H9 (cell line): ENCODE data around the gene CPNE2. TPM values are rescaled to one million over a fixed set of nuclear protein-coding genes. Genes with fewer than 3 reads are reported as not detected.
A peak's percentile ranks its signal among the peaks of the same experiment; 100 is the strongest.

Experiments
- DNase-seq: peaks from one replicate; pipeline ENCODE4 v3.0.0-alpha.2; 2017
- H2AFZ ChIP-seq: one replicate; pipeline ENCODE4 v1.6.1; 2013; ENCODE audit warnings: mild to moderate bottlenecking, low read length, control low read depth, moderate library complexity
- H2AK5ac ChIP-seq: 2 replicates; pipeline ENCODE4 v1.6.1; 2013; ENCODE audit warnings: low read length, control low read depth, mixed read lengths; ENCODE audit not compliant: insufficient read length
- H2BK120ac ChIP-seq: one replicate; pipeline ENCODE4 v1.6.1; 2013; ENCODE audit warnings: low read depth, mild to moderate bottlenecking, low read length, control low read depth, inconsistent platforms; ENCODE audit not compliant: poor library complexity, severe bottlenecking
- H2BK12ac ChIP-seq: 2 replicates; pipeline ENCODE4 v1.6.1; 2013; ENCODE audit warnings: low read length, control low read depth, mixed read lengths, low read depth; ENCODE audit not compliant: insufficient read length
- H2BK15ac ChIP-seq: 2 replicates; pipeline ENCODE4 v1.6.1; 2013; ENCODE audit warnings: low read depth, low read length, control low read depth
- H2BK20ac ChIP-seq: one replicate; pipeline ENCODE4 v1.6.1; 2013; ENCODE audit warnings: low read depth, mild to moderate bottlenecking, low read length, control low read depth, inconsistent platforms; ENCODE audit not compliant: poor library complexity, severe bottlenecking
- H2BK5ac ChIP-seq: 2 replicates; pipeline ENCODE4 v1.6.1; 2013; ENCODE audit warnings: low read length, control low read depth, mixed read lengths; ENCODE audit not compliant: insufficient read length
- H3K14ac ChIP-seq: 2 replicates; pipeline ENCODE4 v1.6.1; 2013; ENCODE audit warnings: low read length, control low read depth; ENCODE audit not compliant: insufficient read depth
- H3K18ac ChIP-seq: 2 replicates; pipeline ENCODE4 v1.6.1; 2013; ENCODE audit warnings: low read depth, mild to moderate bottlenecking, mixed read lengths, low read length, control low read depth; ENCODE audit not compliant: insufficient read length
- H3K23ac ChIP-seq: 2 replicates; pipeline ENCODE4 v1.6.1; 2013; ENCODE audit warnings: low read length, control low read depth, mixed read lengths, low read depth; ENCODE audit not compliant: insufficient read length
- H3K23me2 ChIP-seq: 2 replicates; pipeline ENCODE4 v1.6.1; 2013; ENCODE audit warnings: low read depth, mild to moderate bottlenecking, mixed read lengths, low read length, control low read depth; ENCODE audit not compliant: insufficient read length, poor library complexity, severe bottlenecking
- H3K27ac ChIP-seq: 2 replicates; pipeline ENCODE4 v1.5.1; 2013; ENCODE audit warnings: low read length, control low read depth, mixed read lengths, low read depth; ENCODE audit not compliant: insufficient read length
- H3K27me3 ChIP-seq: 2 replicates; pipeline ENCODE4 v1.6.1; 2013; ENCODE audit warnings: low read length, control low read depth, inconsistent platforms; ENCODE audit not compliant: insufficient read depth
- H3K4ac ChIP-seq: 2 replicates; pipeline ENCODE4 v1.6.1; 2013; ENCODE audit warnings: low read depth, mild to moderate bottlenecking, control low read depth, inconsistent platforms, low read length, moderate library complexity
- H3K4me1 ChIP-seq: 2 replicates; pipeline ENCODE4 v1.6.1; 2013; ENCODE audit warnings: low read length, control low read depth, inconsistent platforms; ENCODE audit not compliant: insufficient read depth
- H3K4me2 ChIP-seq: 2 replicates; pipeline ENCODE4 v1.6.1; 2013; ENCODE audit warnings: low read length, control low read depth, mixed read lengths; ENCODE audit not compliant: insufficient read length, insufficient read depth
- H3K56ac ChIP-seq: 2 replicates; pipeline ENCODE4 v1.6.1; 2013; ENCODE audit warnings: low read depth, mild to moderate bottlenecking, mixed read lengths, low read length, control low read depth; ENCODE audit not compliant: insufficient read length
- H3K79me1 ChIP-seq: 2 replicates; pipeline ENCODE4 v1.6.1; 2013; ENCODE audit warnings: low read depth, mild to moderate bottlenecking, moderate library complexity, low read length, control low read depth, inconsistent platforms; ENCODE audit not compliant: insufficient read depth, poor library complexity, severe bottlenecking
- H3K79me2 ChIP-seq: 2 replicates; pipeline ENCODE4 v1.6.1; 2013; ENCODE audit warnings: low read length, control low read depth, inconsistent platforms; ENCODE audit not compliant: insufficient read depth
- H3K9ac ChIP-seq: 2 replicates; pipeline ENCODE4 v1.6.1; 2013; ENCODE audit warnings: low read length, control low read depth, mixed read lengths; ENCODE audit not compliant: insufficient read length; ENCODE audit errors: extremely low read depth
- H3K9me3 ChIP-seq: one replicate; pipeline ENCODE4 v1.6.1; 2013; ENCODE audit warnings: low read depth, low read length, inconsistent platforms; ENCODE audit not compliant: control insufficient read depth
- H3T11ph ChIP-seq: one replicate; pipeline ENCODE4 v1.6.1; 2013; ENCODE audit warnings: mild to moderate bottlenecking, low read length, control low read depth, inconsistent platforms
- H4K20me1 ChIP-seq: one replicate; pipeline ENCODE4 v1.6.1; 2013; ENCODE audit not compliant: control insufficient read depth, insufficient read length, insufficient read depth
- H4K5ac ChIP-seq: 2 replicates; pipeline ENCODE4 v1.6.1; 2013; ENCODE audit warnings: low read depth, mild to moderate bottlenecking, mixed read lengths, low read length, control low read depth; ENCODE audit not compliant: insufficient read length
- H4K8ac ChIP-seq: replicated peaks from 2 replicates; pipeline ENCODE4 v1.6.1; 2013; ENCODE audit warnings: low read length, control low read depth, mixed read lengths, low read depth; ENCODE audit not compliant: insufficient read length
- H4K91ac ChIP-seq: 2 replicates; pipeline ENCODE4 v1.6.1; 2013; ENCODE audit warnings: low read depth, mild to moderate bottlenecking, moderate library complexity, mixed read lengths, low read length, control low read depth; ENCODE audit not compliant: insufficient read length
- H3K27ac Mint-ChIP-seq, 3 experiments: 2 replicates in 2 of 3; 3 replicates in 1 of 3; pipeline ENCODE4 v1.8.0; 2020 to 2021; ENCODE audit warnings: mixed read lengths in 3 of 3, mild to moderate bottlenecking in 1 of 3, moderate library complexity in 1 of 3
- H3K27me3 Mint-ChIP-seq: 2 replicates; pipeline ENCODE4 v1.8.0; 2021; ENCODE audit warnings: low read depth, mild to moderate bottlenecking, moderate library complexity, mixed read lengths
- H3K36me3 Mint-ChIP-seq, 3 experiments: 2 replicates in 2 of 3; 3 replicates in 1 of 3; pipeline ENCODE4 v1.8.0; 2020 to 2021; ENCODE audit warnings: low read depth in 3 of 3, mixed read lengths in 3 of 3; ENCODE audit not compliant: insufficient read depth in 1 of 3
- H3K4me1 Mint-ChIP-seq, 2 experiments: 2 replicates each; pipeline ENCODE4 v1.8.0; 2020; ENCODE audit warnings: mixed read lengths in 2 of 2
- H3K4me3 Mint-ChIP-seq, 2 experiments: 2 replicates in 1 of 2; 3 replicates in 1 of 2; pipeline ENCODE4 v1.8.0; 2020 to 2021; ENCODE audit warnings: mild to moderate bottlenecking in 2 of 2, mixed read lengths in 2 of 2, moderate library complexity in 1 of 2
- H3K9me3 Mint-ChIP-seq, 2 experiments: 2 replicates in 1 of 2; 3 replicates in 1 of 2; pipeline ENCODE4 v1.8.0; 2020; ENCODE audit warnings: mild to moderate bottlenecking in 2 of 2, mixed read lengths in 2 of 2, moderate library complexity in 1 of 2
- CTCF ChIP-seq: fragments of 200-600 bp; sonication (generic); conservative IDR thresholded peaks from 3 replicates; pipeline ENCODE4 v1.8.0; 2021; ENCODE audit warnings: antibody characterized with exemption, mild to moderate bottlenecking
- WGBS: extraction: QIAGEN DNeasy Blood & Tissue Kit; methylation state at CpG from one replicate; pipeline ENCODE4 v1.1.7; 2013; ENCODE audit warnings: missing lambda C conversion rate, low lambda C conversion rate, mixed read lengths; ENCODE audit not compliant: insufficient read length; ENCODE audit errors: extremely low coverage; 5-methylcytosine and 5-hydroxymethylcytosine counted together
- total RNA-seq: library from RNA; stranded (reverse); gene quantifications from 2 replicates; pipeline ENCODE4 v1.2.1, GENCODE V29; 2021

Gene CPNE2
- total RNA-seq, 1 experiment from 2014 or later = 8.0 TPM

DNA sequence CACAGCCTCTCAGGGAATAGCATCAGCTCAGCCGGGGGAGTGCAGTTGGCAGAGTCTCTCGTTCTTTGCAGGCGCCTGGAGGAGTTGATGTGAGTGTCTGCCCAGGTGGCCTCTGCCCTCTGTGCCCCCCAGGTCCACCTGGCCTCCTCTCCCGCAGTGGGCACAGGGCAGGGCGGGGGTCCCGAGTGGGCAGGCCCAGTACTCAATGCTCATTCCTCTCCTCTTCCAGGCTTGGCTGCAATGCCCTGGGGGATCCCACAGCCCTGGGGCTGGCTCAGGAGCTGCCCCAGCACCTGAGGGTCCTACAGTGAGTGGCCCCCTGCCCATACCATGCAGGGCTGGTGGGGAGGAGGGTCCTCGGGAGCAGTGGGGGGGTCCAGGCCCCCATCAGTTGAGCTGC lies 14.7 kb upstream of the CPNE2 start:
- Mint-ChIP-seq H3K27me3 (peaks cover 1% of the 10 kb centered on the region; the same call in 1 of the 2 replicates), H3K9me3 (peaks cover 0 to 5% of the 10 kb centered on the region in 2 experiments; a peak in 2 of 5 replicates), H3K36me3 (no peaks in the 10 kb centered on the region), H3K4me1 (peaks cover 16 to 21% of the 10 kb centered on the region in 2 experiments), H3K27ac (peak overlapping the region in 1 of 3 experiments; percentile 65; a peak in 1 of 7 replicates), H3K4me3 (no peak overlapping the region)
- Histone ChIP-seq H2AFZ (no peak overlapping the region), H3K4ac (no peak overlapping the region), H3K27me3 (no peaks in the 10 kb centered on the region), H4K8ac (no peak overlapping the region), H4K5ac (no peak overlapping the region), H3K9me3 (no peaks in the 10 kb centered on the region), H2BK12ac (no peak overlapping the region), H3K23ac (no peak overlapping the region), H3K9ac (no peak overlapping the region), H2BK5ac (no peak overlapping the region), H3K56ac (no peak overlapping the region), H3K79me2 (no peaks in the 10 kb centered on the region), H3T11ph (no peak overlapping the region), H3K79me1 (no peaks in the 10 kb centered on the region), H4K20me1 (no peaks in the 10 kb centered on the region), H2BK15ac (no peak overlapping the region), H3K4me1 (no peaks in the 10 kb centered on the region; the same call in 1 of the 2 replicates), H2BK120ac (no peak overlapping the region), H4K91ac (no peak overlapping the region), H3K23me2 (no peaks in the 10 kb centered on the region), H3K18ac (no peak overlapping the region), H2BK20ac (no peak overlapping the region), H3K14ac (no peak overlapping the region; the same call in 1 of the 2 replicates), H3K4me2 (no peak overlapping the region), H2AK5ac (no peak overlapping the region), H3K27ac (no peak overlapping the region)
- WGBS = no CpG with 5 or more reads among the region's 7 CpGs
- no peak for DNase-seq
- no peak for TF ChIP-seq CTCF
